H9 (cell line): ENCODE data around the gene ZMIZ1. TPM values are rescaled to one million over a fixed set of nuclear protein-coding genes. Genes with fewer than 3 reads are reported as not detected.

Experiments
- DNase-seq: peaks from one replicate; pipeline ENCODE4 v3.0.0-alpha.2; 2017
- H2AFZ ChIP-seq: one replicate; pipeline ENCODE4 v1.6.1; 2013; ENCODE audit warnings: mild to moderate bottlenecking, low read length, control low read depth, moderate library complexity
- H2AK5ac ChIP-seq: 2 replicates; pipeline ENCODE4 v1.6.1; 2013; ENCODE audit warnings: low read length, control low read depth, mixed read lengths; ENCODE audit not compliant: insufficient read length
- H2BK120ac ChIP-seq: one replicate; pipeline ENCODE4 v1.6.1; 2013; ENCODE audit warnings: low read depth, mild to moderate bottlenecking, low read length, control low read depth, inconsistent platforms; ENCODE audit not compliant: poor library complexity, severe bottlenecking
- H2BK12ac ChIP-seq: 2 replicates; pipeline ENCODE4 v1.6.1; 2013; ENCODE audit warnings: low read length, control low read depth, mixed read lengths, low read depth; ENCODE audit not compliant: insufficient read length
- H2BK15ac ChIP-seq: 2 replicates; pipeline ENCODE4 v1.6.1; 2013; ENCODE audit warnings: low read depth, low read length, control low read depth
- H2BK20ac ChIP-seq: one replicate; pipeline ENCODE4 v1.6.1; 2013; ENCODE audit warnings: low read depth, mild to moderate bottlenecking, low read length, control low read depth, inconsistent platforms; ENCODE audit not compliant: poor library complexity, severe bottlenecking
- H2BK5ac ChIP-seq: 2 replicates; pipeline ENCODE4 v1.6.1; 2013; ENCODE audit warnings: low read length, control low read depth, mixed read lengths; ENCODE audit not compliant: insufficient read length
- H3K14ac ChIP-seq: 2 replicates; pipeline ENCODE4 v1.6.1; 2013; ENCODE audit warnings: low read length, control low read depth; ENCODE audit not compliant: insufficient read depth
- H3K18ac ChIP-seq: 2 replicates; pipeline ENCODE4 v1.6.1; 2013; ENCODE audit warnings: low read depth, mild to moderate bottlenecking, mixed read lengths, low read length, control low read depth; ENCODE audit not compliant: insufficient read length
- H3K23ac ChIP-seq: 2 replicates; pipeline ENCODE4 v1.6.1; 2013; ENCODE audit warnings: low read length, control low read depth, mixed read lengths, low read depth; ENCODE audit not compliant: insufficient read length
- H3K23me2 ChIP-seq: 2 replicates; pipeline ENCODE4 v1.6.1; 2013; ENCODE audit warnings: low read depth, mild to moderate bottlenecking, mixed read lengths, low read length, control low read depth; ENCODE audit not compliant: insufficient read length, poor library complexity, severe bottlenecking
- H3K27ac ChIP-seq: 2 replicates; pipeline ENCODE4 v1.5.1; 2013; ENCODE audit warnings: low read length, control low read depth, mixed read lengths, low read depth; ENCODE audit not compliant: insufficient read length
- H3K27me3 ChIP-seq: 2 replicates; pipeline ENCODE4 v1.6.1; 2013; ENCODE audit warnings: low read length, control low read depth, inconsistent platforms; ENCODE audit not compliant: insufficient read depth
- H3K4ac ChIP-seq: 2 replicates; pipeline ENCODE4 v1.6.1; 2013; ENCODE audit warnings: low read depth, mild to moderate bottlenecking, control low read depth, inconsistent platforms, low read length, moderate library complexity
- H3K4me1 ChIP-seq: 2 replicates; pipeline ENCODE4 v1.6.1; 2013; ENCODE audit warnings: low read length, control low read depth, inconsistent platforms; ENCODE audit not compliant: insufficient read depth
- H3K4me2 ChIP-seq: 2 replicates; pipeline ENCODE4 v1.6.1; 2013; ENCODE audit warnings: low read length, control low read depth, mixed read lengths; ENCODE audit not compliant: insufficient read length, insufficient read depth
- H3K56ac ChIP-seq: 2 replicates; pipeline ENCODE4 v1.6.1; 2013; ENCODE audit warnings: low read depth, mild to moderate bottlenecking, mixed read lengths, low read length, control low read depth; ENCODE audit not compliant: insufficient read length
- H3K79me1 ChIP-seq: 2 replicates; pipeline ENCODE4 v1.6.1; 2013; ENCODE audit warnings: low read depth, mild to moderate bottlenecking, moderate library complexity, low read length, control low read depth, inconsistent platforms; ENCODE audit not compliant: insufficient read depth, poor library complexity, severe bottlenecking
- H3K79me2 ChIP-seq: 2 replicates; pipeline ENCODE4 v1.6.1; 2013; ENCODE audit warnings: low read length, control low read depth, inconsistent platforms; ENCODE audit not compliant: insufficient read depth
- H3K9ac ChIP-seq: 2 replicates; pipeline ENCODE4 v1.6.1; 2013; ENCODE audit warnings: low read length, control low read depth, mixed read lengths; ENCODE audit not compliant: insufficient read length; ENCODE audit errors: extremely low read depth
- H3K9me3 ChIP-seq: one replicate; pipeline ENCODE4 v1.6.1; 2013; ENCODE audit warnings: low read depth, low read length, inconsistent platforms; ENCODE audit not compliant: control insufficient read depth
- H3T11ph ChIP-seq: one replicate; pipeline ENCODE4 v1.6.1; 2013; ENCODE audit warnings: mild to moderate bottlenecking, low read length, control low read depth, inconsistent platforms
- H4K20me1 ChIP-seq: one replicate; pipeline ENCODE4 v1.6.1; 2013; ENCODE audit not compliant: control insufficient read depth, insufficient read length, insufficient read depth
- H4K5ac ChIP-seq: 2 replicates; pipeline ENCODE4 v1.6.1; 2013; ENCODE audit warnings: low read depth, mild to moderate bottlenecking, mixed read lengths, low read length, control low read depth; ENCODE audit not compliant: insufficient read length
- H4K8ac ChIP-seq: replicated peaks from 2 replicates; pipeline ENCODE4 v1.6.1; 2013; ENCODE audit warnings: low read length, control low read depth, mixed read lengths, low read depth; ENCODE audit not compliant: insufficient read length
- H4K91ac ChIP-seq: 2 replicates; pipeline ENCODE4 v1.6.1; 2013; ENCODE audit warnings: low read depth, mild to moderate bottlenecking, moderate library complexity, mixed read lengths, low read length, control low read depth; ENCODE audit not compliant: insufficient read length
- H3K27ac Mint-ChIP-seq, 3 experiments: 2 replicates in 2 of 3; 3 replicates in 1 of 3; pipeline ENCODE4 v1.8.0; 2020 to 2021; ENCODE audit warnings: mixed read lengths in 3 of 3, mild to moderate bottlenecking in 1 of 3, moderate library complexity in 1 of 3
- H3K27me3 Mint-ChIP-seq: 2 replicates; pipeline ENCODE4 v1.8.0; 2021; ENCODE audit warnings: low read depth, mild to moderate bottlenecking, moderate library complexity, mixed read lengths
- H3K36me3 Mint-ChIP-seq, 3 experiments: 2 replicates in 2 of 3; 3 replicates in 1 of 3; pipeline ENCODE4 v1.8.0; 2020 to 2021; ENCODE audit warnings: low read depth in 3 of 3, mixed read lengths in 3 of 3; ENCODE audit not compliant: insufficient read depth in 1 of 3
- H3K4me1 Mint-ChIP-seq, 2 experiments: 2 replicates each; pipeline ENCODE4 v1.8.0; 2020; ENCODE audit warnings: mixed read lengths in 2 of 2
- H3K4me3 Mint-ChIP-seq, 2 experiments: 2 replicates in 1 of 2; 3 replicates in 1 of 2; pipeline ENCODE4 v1.8.0; 2020 to 2021; ENCODE audit warnings: mild to moderate bottlenecking in 2 of 2, mixed read lengths in 2 of 2, moderate library complexity in 1 of 2
- H3K9me3 Mint-ChIP-seq, 2 experiments: 2 replicates in 1 of 2; 3 replicates in 1 of 2; pipeline ENCODE4 v1.8.0; 2020; ENCODE audit warnings: mild to moderate bottlenecking in 2 of 2, mixed read lengths in 2 of 2, moderate library complexity in 1 of 2
- WGBS: extraction: QIAGEN DNeasy Blood & Tissue Kit; methylation state at CpG from one replicate; pipeline ENCODE4 v1.1.7; 2013; ENCODE audit warnings: missing lambda C conversion rate, low lambda C conversion rate, mixed read lengths; ENCODE audit not compliant: insufficient read length; ENCODE audit errors: extremely low coverage; 5-methylcytosine and 5-hydroxymethylcytosine counted together
- total RNA-seq: library from RNA; stranded (reverse); gene quantifications from 2 replicates; pipeline ENCODE4 v1.2.1, GENCODE V29; 2021
- TF ChIP-seq, protein P1 (sequence below): fragments of 200-600 bp; sonication (generic); conservative IDR thresholded peaks from 3 replicates; pipeline ENCODE4 v1.8.0; 2021; ENCODE audit warnings: antibody characterized with exemption, mild to moderate bottlenecking

ZMIZ1 gene
- total RNA-seq, 1 experiment from 2014 or later, result 36.9 TPM

DNA sequence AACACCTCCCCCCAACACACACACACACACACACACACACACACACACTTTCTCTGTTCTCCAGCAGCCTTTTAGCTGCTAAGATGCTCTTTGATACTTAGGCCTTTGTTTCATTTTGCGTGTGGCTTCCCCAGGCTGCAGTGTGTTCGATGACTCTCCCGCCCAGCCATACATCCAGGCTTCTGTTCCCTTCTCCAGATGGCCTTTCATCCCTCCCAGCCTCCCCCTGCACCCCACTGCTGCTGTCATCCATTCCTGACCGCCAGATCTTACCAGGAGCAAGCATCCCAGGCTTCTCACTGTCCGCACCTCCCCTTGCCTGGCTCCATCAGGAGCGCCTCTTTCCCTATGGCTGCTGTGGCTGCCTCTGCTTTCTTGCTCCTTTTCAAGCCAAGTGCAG is 200.7 kb downstream of the ZMIZ1 start:
- no peaks in the 10 kb centered on the region for H3K23me2 ChIP-seq
- H3K23ac ChIP-seq, result no peak overlapping the region
- H2BK12ac ChIP-seq, result no peak overlapping the region
- no peak overlapping the region for H3K4ac ChIP-seq
- peaks cover 0 to 5% (median 5%) of the 10 kb centered on the region in 3 experiments; a peak in 5 of 7 replicates for H3K36me3 Mint-ChIP-seq
- no peaks in the 10 kb centered on the region for H3K79me1 ChIP-seq
- no peak overlapping the region for H3K18ac ChIP-seq
- no peaks in the 10 kb centered on the region for H3K9me3 Mint-ChIP-seq
- TF ChIP-seq, protein P1, sequence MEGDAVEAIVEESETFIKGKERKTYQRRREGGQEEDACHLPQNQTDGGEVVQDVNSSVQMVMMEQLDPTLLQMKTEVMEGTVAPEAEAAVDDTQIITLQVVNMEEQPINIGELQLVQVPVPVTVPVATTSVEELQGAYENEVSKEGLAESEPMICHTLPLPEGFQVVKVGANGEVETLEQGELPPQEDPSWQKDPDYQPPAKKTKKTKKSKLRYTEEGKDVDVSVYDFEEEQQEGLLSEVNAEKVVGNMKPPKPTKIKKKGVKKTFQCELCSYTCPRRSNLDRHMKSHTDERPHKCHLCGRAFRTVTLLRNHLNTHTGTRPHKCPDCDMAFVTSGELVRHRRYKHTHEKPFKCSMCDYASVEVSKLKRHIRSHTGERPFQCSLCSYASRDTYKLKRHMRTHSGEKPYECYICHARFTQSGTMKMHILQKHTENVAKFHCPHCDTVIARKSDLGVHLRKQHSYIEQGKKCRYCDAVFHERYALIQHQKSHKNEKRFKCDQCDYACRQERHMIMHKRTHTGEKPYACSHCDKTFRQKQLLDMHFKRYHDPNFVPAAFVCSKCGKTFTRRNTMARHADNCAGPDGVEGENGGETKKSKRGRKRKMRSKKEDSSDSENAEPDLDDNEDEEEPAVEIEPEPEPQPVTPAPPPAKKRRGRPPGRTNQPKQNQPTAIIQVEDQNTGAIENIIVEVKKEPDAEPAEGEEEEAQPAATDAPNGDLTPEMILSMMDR, result no peak
- no peak overlapping the region for H4K91ac ChIP-seq
- no peak overlapping the region for H4K5ac ChIP-seq
- no peak overlapping the region for H3K4me2 ChIP-seq
- no peak overlapping the region for H2BK5ac ChIP-seq
- no peaks in the 10 kb centered on the region for H3K27me3 ChIP-seq
- H3K9ac ChIP-seq, result no peak overlapping the region
- peaks cover 6 to 28% of the 10 kb centered on the region in 2 experiments for H3K4me1 Mint-ChIP-seq
- no peak overlapping the region for H4K8ac ChIP-seq
- no peak overlapping the region; the same call in 1 of the 2 replicates for H3K14ac ChIP-seq
- H3K27ac ChIP-seq, result no peak overlapping the region
- H2BK120ac ChIP-seq, result no peak overlapping the region
- no peaks in the 10 kb centered on the region; the same call in 1 of the 2 replicates for H3K4me1 ChIP-seq
- no peak overlapping the region for H3T11ph ChIP-seq
- no peak overlapping the region for H2AFZ ChIP-seq
- H3K79me2 ChIP-seq, result no peaks in the 10 kb centered on the region
- H3K27ac Mint-ChIP-seq, result peak overlapping the region in 2 of 3 experiments; percentile 71 to 85; a peak in 3 of 7 replicates
- H2BK15ac ChIP-seq, result no peak overlapping the region
- H3K9me3 ChIP-seq, result no peaks in the 10 kb centered on the region
- H3K4me3 Mint-ChIP-seq, result no peak overlapping the region
- H3K56ac ChIP-seq, result no peak overlapping the region
- H2AK5ac ChIP-seq, result no peak overlapping the region
- no peak overlapping the region for H2BK20ac ChIP-seq
- no peaks in the 10 kb centered on the region for H3K27me3 Mint-ChIP-seq
- DNase-seq, result no peak
- H4K20me1 ChIP-seq, result no peaks in the 10 kb centered on the region
- no CpG with 5 or more reads among the region's 6 CpGs for WGBS
